ENCODE data around the gene STUM. TPM values are rescaled to one million over a fixed set of nuclear protein-coding genes. Genes with fewer than 3 reads are reported as not detected.
A peak's percentile ranks its signal among the peaks of the same experiment; 100 is the strongest.

Gene STUM
- total RNA-seq, 2 donors from 2014 or later = 1.3 to 1.6 TPM

DNA sequence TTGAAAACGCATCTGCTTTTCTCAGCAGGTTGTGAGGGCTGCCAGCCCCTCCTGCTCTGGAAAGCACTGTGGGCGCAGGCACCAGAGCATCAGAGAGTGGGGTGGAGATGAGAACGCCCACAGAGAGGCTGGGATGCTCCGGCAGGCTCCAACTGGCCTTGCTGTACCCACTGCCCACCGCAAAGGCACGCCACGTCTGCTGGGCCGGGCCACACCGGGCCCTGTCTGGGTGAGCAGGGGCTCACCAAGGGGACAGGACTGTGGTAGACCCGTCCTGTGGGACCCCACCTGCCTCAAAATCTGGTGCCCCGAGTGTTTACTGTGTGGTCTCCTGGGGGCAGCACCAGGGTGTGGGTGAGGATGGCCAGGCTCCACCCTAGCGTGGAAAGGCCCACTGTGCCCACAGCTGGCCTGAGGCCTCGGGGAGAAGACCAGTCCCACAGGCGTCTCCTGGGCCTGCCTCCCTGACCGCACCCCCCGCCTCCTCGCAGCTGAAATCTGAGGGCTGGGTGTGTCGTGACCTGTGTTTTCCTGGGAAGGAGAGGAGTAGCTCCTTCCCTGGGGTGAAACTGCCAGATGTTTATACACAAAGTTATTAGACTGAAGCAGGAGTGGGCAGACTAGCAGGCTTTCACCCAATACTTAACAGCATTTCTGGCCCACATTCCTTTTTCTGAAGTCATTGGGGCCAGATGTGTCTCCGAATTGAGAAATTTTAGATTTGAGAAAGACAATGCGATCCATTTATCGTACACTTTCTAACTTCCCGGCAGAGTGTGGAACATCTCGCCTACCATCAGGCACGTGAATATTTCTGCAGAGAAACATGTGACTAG is 53.8 kb downstream of the STUM start:
- H3K36me3 ChIP-seq (replicated peaks in 1 of 2; ENCODE audit: insufficient read depth in 1 of 2, low read depth in 2 of 2) = no peaks in the 10 kb centered on the region
- TF ChIP-seq, protein P1, sequence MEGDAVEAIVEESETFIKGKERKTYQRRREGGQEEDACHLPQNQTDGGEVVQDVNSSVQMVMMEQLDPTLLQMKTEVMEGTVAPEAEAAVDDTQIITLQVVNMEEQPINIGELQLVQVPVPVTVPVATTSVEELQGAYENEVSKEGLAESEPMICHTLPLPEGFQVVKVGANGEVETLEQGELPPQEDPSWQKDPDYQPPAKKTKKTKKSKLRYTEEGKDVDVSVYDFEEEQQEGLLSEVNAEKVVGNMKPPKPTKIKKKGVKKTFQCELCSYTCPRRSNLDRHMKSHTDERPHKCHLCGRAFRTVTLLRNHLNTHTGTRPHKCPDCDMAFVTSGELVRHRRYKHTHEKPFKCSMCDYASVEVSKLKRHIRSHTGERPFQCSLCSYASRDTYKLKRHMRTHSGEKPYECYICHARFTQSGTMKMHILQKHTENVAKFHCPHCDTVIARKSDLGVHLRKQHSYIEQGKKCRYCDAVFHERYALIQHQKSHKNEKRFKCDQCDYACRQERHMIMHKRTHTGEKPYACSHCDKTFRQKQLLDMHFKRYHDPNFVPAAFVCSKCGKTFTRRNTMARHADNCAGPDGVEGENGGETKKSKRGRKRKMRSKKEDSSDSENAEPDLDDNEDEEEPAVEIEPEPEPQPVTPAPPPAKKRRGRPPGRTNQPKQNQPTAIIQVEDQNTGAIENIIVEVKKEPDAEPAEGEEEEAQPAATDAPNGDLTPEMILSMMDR (IDR thresholded peaks at IDR 0.05) = no peak
- TF ChIP-seq POLR2A (IDR thresholded peaks at IDR 0.05) = no peak
- DNase-seq = peak in 3 of 4 donors; percentile 12 to 31 (median 16)
- no peak overlapping the region for H3K4me3 ChIP-seq
- WGBS, 2 donors = 77 to 86% methylated on average over 11 to 24 of the region's 24 CpGs
- no peaks in the 10 kb centered on the region for H3K9me3 ChIP-seq
- intact Hi-C loops (cut with DNase I) = loop anchor here (10.0 kb wide), 1 partner anchor 178 kb away; no protein-coding TSS in a partner anchor
- H3K27ac ChIP-seq = peak overlapping the region in 1 of 4 donors; percentile 30
- H3K4me1 ChIP-seq = peaks cover 4% of the 10 kb centered on the region
- no peaks in the 10 kb centered on the region for H3K27me3 ChIP-seq
- ATAC-seq = peak; percentile 36

DNA sequence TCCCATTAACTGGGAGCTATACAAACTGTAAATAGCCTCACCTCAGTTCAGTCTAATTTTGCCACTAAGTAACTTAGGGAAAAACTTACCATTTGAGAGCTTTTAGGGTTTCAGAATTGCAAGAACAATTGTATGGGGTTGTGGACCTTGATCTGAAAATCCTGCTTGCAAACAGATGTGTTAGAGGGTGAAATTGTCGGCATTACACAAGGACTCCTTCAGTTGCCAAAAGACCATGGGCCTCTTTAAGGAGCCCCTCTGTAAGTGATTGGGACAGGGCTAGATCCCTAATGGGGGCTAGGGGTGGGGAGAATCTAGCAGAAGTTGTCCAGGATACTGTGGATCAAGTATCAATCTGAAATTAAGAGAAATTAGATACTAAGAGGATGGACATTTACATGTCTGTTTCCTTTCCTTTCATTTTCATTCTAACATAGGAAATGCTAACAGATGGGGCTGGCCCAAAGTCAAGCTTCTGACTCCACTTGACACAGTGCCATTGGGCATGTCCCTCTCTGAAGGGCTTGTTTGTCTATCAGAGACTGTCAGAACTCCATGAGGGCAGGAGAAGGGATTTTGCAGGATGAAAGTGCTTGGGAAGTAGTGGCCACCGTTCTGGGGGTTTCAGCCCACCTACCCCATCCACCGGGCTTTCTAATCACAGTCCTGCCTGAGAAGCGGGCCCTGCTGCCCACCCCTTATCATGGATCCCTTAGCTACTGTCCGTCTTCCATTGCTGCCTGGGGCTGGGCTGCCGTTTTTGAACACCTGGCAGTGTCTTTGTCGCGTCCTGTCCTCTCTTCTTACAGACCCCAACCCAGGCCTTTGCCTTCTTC is 54.7 kb downstream of the STUM start:
- no peak for ATAC-seq
- H3K4me3 ChIP-seq = no peak overlapping the region
- peaks cover 4% of the 10 kb centered on the region for H3K4me1 ChIP-seq
- WGBS, 2 donors = 74% methylated on average over 8 of the region's 8 CpGs
- intact Hi-C loops (cut with DNase I) = loop anchor here (10.0 kb wide), 1 partner anchor 178 kb away; no protein-coding TSS in a partner anchor
- no peaks in the 10 kb centered on the region for H3K36me3 ChIP-seq (replicated peaks in 1 of 2; ENCODE audit: insufficient read depth in 1 of 2, low read depth in 2 of 2)
- TF ChIP-seq, protein P1 (IDR thresholded peaks at IDR 0.05) = no peak
- TF ChIP-seq POLR2A (IDR thresholded peaks at IDR 0.05) = no peak
- DNase-seq = peak; percentile 24 to 69 (median 47)
- H3K27ac ChIP-seq = peak overlapping the region in 1 of 4 donors; percentile 23
- no peaks in the 10 kb centered on the region for H3K9me3 ChIP-seq
- no peaks in the 10 kb centered on the region for H3K27me3 ChIP-seq

DNA sequence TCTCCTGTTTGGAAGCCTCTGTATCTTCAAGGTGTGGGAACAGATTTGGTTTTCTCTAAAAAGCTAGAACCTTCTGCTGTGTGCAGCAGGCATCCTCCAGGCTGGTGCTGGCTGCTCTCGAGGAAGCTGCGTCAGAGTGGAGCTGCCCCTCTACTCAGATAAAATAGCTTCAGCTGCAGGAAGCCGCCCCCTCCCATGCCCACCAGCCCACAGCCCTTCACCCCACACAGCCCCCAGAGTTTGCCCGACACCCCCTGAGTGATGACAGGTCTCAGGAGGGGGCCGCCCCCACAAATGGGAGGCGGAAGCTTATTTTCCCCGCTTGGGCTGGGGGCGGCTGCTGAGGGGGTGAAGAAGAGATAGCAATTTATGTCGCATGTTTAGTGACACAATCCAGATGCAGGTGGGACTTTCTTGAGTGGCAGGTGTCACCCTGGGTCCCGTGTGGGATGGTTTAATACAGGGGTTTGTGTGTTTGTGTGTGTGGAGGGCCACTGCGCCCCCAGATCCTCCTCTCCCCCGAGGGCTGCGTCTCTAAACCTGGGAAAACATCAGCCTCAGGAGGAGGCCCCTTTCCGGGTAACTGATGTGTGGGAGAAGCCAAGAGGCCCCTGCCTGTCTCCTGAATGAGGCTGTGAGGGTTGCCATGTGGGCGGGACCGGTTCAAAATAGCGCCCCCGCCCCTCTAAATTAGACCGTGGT is 55.4 kb downstream of the STUM start:
- 84 to 86% methylated on average over 14 to 19 of the region's 19 CpGs for WGBS, 2 donors
- intact Hi-C loops (cut with DNase I) = loop anchor here (10.0 kb wide), 1 partner anchor 179 kb away; no protein-coding TSS in a partner anchor
- TF ChIP-seq, protein P1 (IDR thresholded peaks at IDR 0.05) = no peak
- TF ChIP-seq POLR2A (IDR thresholded peaks at IDR 0.05) = no peak
- Histone ChIP-seq H3K36me3 (replicated peaks in 1 of 2; ENCODE audit: insufficient read depth in 1 of 2, low read depth in 2 of 2) (no peaks in the 10 kb centered on the region), H3K4me1 (peaks cover 4% of the 10 kb centered on the region), H3K27ac (no peak overlapping the region), H3K9me3 (no peaks in the 10 kb centered on the region), H3K4me3 (no peak overlapping the region), H3K27me3 (no peaks in the 10 kb centered on the region)
- DNase-seq (no peak), ATAC-seq (no peak)

DNA sequence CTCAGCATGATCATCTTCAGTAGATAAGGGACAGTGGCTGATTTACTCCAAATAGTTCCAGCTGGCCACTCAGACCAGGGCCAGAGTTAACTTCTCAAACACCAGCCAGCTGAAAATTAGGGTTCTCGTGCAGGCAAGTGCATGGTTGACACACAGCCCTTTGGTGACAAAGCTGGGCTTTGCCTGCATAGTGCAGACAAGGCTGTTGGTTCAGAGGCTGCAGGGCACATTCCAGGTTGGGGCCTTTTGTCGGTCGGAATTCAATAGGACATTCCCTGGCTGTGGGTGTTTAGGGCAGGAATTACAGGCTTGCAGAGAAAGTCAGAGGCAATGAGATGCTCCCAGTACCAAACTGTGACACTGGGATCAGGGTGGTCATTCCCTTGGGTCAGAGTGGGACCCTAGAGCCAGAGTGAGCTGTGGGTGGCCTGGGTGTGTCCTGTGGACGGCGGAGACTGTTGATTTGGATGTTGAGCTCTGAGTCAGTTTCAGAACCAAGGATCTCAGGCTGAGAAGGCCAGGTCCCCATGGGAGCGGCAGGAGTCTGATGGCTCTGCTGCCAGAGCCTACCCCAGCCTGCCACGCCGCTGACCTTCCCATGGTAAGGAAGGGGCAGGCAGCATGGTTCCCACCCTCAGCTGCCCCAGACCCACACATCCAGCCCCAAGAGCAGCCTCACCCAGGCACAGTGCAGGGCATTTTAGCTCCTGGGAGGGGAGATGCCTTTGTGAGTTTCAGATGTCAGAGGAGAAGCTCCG is 56.2 kb downstream of the STUM start:
- Histone ChIP-seq H3K4me3 (no peak overlapping the region), H3K27me3 (no peaks in the 10 kb centered on the region), H3K27ac (no peak overlapping the region), H3K36me3 (replicated peaks in 1 of 2; ENCODE audit: insufficient read depth in 1 of 2, low read depth in 2 of 2) (no peaks in the 10 kb centered on the region), H3K9me3 (no peaks in the 10 kb centered on the region), H3K4me1 (peaks cover 4% of the 10 kb centered on the region)
- intact Hi-C loops (cut with DNase I) = loop anchor here (10.0 kb wide), 1 partner anchor 180 kb away; no protein-coding TSS in a partner anchor
- ATAC-seq = no peak
- TF ChIP-seq, protein P1 (IDR thresholded peaks at IDR 0.05) = no peak
- no peak for TF ChIP-seq POLR2A (IDR thresholded peaks at IDR 0.05)
- DNase-seq = no peak
- 85 to 90% methylated on average over 7 to 8 of the region's 9 CpGs for WGBS, 2 donors
